ENCODE data around the gene PRPF40B. TPM values are rescaled to one million over a fixed set of nuclear protein-coding genes. Genes with fewer than 3 reads are reported as not detected.
A peak's percentile ranks its signal among the peaks of the same experiment; 100 is the strongest.

PRPF40B gene
- total and polyA plus RNA-seq, 3 donors from 2014 or later: 49.2 to 66.8 (median 66.7) TPM

DNA sequence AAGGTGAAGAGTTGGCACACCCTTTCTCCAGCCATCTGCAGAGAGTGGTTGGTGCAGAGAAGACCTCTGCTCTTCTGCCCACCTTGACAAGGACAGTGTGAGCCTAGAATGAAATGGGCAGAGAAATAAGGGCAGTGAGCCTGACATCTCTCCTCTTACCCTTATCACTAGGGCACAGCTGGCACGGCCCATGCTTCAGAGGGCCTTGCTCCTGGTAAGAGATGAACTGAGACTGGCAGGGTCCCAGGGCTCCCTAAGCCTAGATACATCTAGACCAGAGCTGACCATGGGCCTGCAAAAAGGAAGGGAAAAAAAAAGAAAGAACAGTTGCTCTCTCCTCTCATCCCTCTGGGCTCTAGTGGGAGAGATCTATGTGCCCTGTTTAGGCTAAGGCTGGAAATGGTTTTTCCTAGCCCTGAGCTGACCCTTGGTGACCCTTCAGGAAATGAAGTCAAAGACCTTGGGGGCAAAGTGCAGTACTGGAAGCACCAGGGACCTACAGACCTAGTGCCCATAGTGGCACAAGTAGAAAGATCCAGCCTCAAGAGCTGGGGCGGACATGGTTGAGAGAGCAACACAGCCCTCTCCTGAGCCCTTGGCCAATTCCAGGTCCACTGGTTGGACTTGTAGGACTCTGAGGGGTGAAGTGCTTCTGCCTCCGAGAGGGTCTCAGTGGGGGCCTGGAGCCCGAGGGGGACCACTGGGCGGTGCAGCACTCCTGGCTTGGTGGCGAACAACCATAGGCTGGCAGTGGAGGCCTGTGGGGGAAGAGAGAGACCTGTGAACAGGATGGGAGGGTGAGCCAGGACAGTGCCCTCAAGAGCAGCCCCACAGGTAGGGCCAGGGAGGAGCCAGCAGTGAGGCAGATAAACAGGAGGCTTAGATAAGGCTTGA is 22.0 kb downstream of the PRPF40B start:
- Histone ChIP-seq H3K27me3 (no peaks in the 10 kb centered on the region), H3K4me1 (peaks cover 15% of the 10 kb centered on the region), H3K9me3 (no peaks in the 10 kb centered on the region), H3K4me3 (no peak overlapping the region), H3K36me3 (ENCODE audit: low read depth, missing control alignments) (no peaks in the 10 kb centered on the region), H3K27ac (peak overlapping the region in 1 of 2 donors; percentile 71)
- WGBS, 2 donors: 89 to 90% methylated on average over 6 of the region's 6 CpGs
- no peak for TF ChIP-seq POLR2A (IDR thresholded peaks at IDR 0.05)
- TF ChIP-seq, protein P1, sequence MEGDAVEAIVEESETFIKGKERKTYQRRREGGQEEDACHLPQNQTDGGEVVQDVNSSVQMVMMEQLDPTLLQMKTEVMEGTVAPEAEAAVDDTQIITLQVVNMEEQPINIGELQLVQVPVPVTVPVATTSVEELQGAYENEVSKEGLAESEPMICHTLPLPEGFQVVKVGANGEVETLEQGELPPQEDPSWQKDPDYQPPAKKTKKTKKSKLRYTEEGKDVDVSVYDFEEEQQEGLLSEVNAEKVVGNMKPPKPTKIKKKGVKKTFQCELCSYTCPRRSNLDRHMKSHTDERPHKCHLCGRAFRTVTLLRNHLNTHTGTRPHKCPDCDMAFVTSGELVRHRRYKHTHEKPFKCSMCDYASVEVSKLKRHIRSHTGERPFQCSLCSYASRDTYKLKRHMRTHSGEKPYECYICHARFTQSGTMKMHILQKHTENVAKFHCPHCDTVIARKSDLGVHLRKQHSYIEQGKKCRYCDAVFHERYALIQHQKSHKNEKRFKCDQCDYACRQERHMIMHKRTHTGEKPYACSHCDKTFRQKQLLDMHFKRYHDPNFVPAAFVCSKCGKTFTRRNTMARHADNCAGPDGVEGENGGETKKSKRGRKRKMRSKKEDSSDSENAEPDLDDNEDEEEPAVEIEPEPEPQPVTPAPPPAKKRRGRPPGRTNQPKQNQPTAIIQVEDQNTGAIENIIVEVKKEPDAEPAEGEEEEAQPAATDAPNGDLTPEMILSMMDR (IDR thresholded peaks at IDR 0.05): no peak
- intact Hi-C loops (cut with DNase I; ENCODE audit: low total_unique reads): loop anchor here (2.0 kb wide), 1 partner anchor 61 kb away; the partner anchor contains the start of gene FMNL3
- DNase-seq: no peak

DNA sequence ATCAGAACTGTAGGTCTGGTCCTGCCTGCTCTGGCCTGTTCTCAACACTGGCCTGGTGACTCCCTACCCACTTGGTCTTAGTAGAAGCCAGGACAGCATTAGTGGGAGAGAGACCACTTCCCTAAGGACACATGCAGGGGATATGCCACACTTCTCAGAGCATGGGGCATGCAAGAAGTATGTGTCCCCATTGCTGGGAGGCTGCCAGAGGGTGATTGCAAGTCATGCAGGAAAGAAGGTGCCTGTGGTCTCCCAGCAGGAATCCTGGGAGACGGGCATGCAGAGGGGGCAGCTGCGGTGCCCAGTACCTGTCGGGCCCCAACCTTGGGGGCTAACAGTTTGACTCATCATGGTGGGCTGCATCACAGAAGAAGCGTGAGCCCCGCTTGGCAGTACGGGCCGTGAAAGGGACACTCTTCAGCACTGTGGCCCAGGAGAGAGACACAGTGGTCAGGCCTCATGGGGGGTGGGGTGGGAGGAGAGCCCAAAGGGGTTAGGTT is 23.0 kb downstream of the PRPF40B start:
- intact Hi-C loops (cut with DNase I; ENCODE audit: low total_unique reads): loop anchor here (2.0 kb wide), 1 partner anchor 60 kb away; the partner anchor contains the start of gene FMNL3
- 92 to 95% methylated on average over 7 of the region's 7 CpGs for whole genome bisulfite sequencing, 2 donors
- TF ChIP-seq, protein P1 (IDR thresholded peaks at IDR 0.05): no peak
- no peak for TF ChIP-seq POLR2A (IDR thresholded peaks at IDR 0.05)
- Histone ChIP-seq H3K4me1 (peaks cover 15% of the 10 kb centered on the region), H3K9me3 (no peaks in the 10 kb centered on the region), H3K27ac (no peak overlapping the region), H3K27me3 (no peaks in the 10 kb centered on the region), H3K4me3 (no peak overlapping the region), H3K36me3 (ENCODE audit: low read depth, missing control alignments) (no peaks in the 10 kb centered on the region)
- DNase-seq: no peak

DNA sequence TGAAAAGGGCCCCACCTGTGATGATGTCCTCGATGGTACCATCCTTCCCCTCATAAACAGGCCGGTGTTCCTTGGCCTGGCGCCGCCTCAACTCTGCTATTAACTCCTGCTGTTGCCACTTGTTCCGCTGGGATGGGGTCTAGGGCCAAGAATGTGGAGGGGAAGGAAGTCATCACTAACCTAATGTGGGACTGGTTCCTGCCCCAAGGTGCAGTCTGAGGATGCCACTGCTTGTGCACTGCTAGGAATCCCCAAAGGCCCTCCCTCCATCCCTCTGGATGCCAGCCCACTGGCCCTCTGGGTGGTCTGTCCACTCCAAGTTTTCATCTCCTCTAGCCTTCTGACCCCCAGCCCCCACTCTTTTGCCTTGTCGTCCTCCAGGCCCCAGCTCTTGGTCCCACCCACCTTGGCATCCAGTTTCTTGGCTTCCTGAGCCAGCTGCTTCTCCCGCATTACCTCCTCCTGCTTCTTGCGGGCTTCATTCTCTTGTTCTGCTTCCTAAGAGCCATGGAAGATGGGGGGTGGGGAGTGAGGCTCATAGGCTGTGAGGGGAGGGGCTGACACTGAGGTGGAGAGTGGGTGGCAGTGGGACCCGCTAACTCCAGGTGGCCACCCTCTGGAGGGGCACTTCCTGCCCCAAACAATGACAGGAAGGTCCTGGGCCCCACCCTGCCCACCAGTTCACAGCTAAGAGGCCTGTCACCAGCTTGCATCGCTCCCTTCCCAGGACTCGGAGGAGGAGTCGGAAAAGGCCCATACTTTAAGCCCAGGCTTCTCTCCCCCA is 23.7 kb downstream of the PRPF40B start:
- intact Hi-C loops (cut with DNase I; ENCODE audit: low total_unique reads): loop anchor here (2.0 kb wide), 1 partner anchor 60 kb away; the partner anchor contains the start of gene FMNL3
- no peak for DNase-seq
- Histone ChIP-seq H3K4me1 (peaks cover 15% of the 10 kb centered on the region), H3K9me3 (no peaks in the 10 kb centered on the region), H3K4me3 (no peak overlapping the region), H3K27me3 (no peaks in the 10 kb centered on the region), H3K36me3 (ENCODE audit: low read depth, missing control alignments) (no peaks in the 10 kb centered on the region), H3K27ac (peak overlapping the region in 1 of 2 donors; percentile 53)
- TF ChIP-seq, protein P1 (IDR thresholded peaks at IDR 0.05): no peak
- TF ChIP-seq POLR2A (IDR thresholded peaks at IDR 0.05): no peak
- WGBS, 2 donors: 64 to 70% methylated on average over 11 to 12 of the region's 12 CpGs

DNA sequence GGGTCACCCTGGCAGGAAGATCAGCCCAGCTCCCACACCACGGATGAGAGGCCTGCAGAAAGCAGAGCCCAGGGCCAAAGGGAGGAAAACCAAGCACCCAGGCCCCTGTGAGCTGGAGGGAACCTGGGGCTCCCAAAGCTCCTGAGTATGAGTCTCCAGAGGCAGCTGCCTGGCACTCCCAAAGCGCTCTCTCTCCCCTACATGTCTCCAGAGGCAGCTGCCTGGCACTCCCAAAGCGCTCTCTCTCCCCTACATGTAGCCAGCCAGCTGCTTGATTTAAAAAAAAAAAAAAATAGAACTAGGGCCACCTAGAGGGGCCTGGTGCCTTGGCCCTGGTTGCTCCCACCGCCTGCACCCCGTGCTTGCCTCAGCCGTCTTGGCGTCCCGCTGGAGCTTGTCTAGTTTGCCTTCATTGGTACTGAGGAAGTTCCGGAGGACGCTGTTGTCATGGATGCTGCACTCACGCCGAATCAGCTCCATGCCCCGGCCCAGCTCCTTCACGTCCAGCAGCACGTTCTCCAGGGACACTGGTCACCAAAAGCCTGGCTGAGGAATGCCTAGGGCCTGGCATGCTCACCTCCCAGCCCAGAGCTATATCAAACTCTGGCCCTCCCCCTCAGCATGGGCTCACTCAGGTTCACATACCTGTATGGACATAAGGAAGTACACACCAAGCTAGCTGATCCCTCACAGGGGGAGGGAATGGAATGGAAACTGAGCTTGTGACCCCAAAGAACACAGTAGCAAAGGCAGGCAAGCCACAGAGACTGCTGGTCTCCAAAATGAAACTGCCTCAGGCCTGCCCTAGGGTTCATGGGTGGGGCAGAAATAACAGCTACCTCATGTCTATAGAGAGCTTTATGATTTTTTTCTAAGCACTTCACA is 24.7 kb downstream of the PRPF40B start:
- peak overlapping the region in 1 of 2 donors; percentile 53 for H3K27ac ChIP-seq
- no peaks in the 10 kb centered on the region for H3K9me3 ChIP-seq
- H3K4me3 ChIP-seq: no peak overlapping the region
- TF ChIP-seq, protein P1 (IDR thresholded peaks at IDR 0.05): no peak
- no peak for TF ChIP-seq POLR2A (IDR thresholded peaks at IDR 0.05)
- no peaks in the 10 kb centered on the region for H3K27me3 ChIP-seq
- intact Hi-C loops (cut with DNase I; ENCODE audit: low total_unique reads): loop anchor here (2.0 kb wide), 1 partner anchor 59 kb away; the partner anchor contains the start of gene FMNL3
- H3K4me1 ChIP-seq: peaks cover 15% of the 10 kb centered on the region
- DNase-seq: no peak
- WGBS, 2 donors: 81 to 89% methylated on average over 14 to 15 of the region's 15 CpGs
- no peaks in the 10 kb centered on the region for H3K36me3 ChIP-seq (ENCODE audit: low read depth, missing control alignments)

Data from testis (tissue), 3 donors.